Trophoblast cell (in vitro differentiated cells and primary cell): ENCODE measurements around the gene OGA.

ENCODE experiments used
- DNase-seq, 2 donors: peaks; one replicate each; pipeline ENCODE4 v3.0.0-alpha.2; 2016
- H2AFZ ChIP-seq: 2 replicates; pipeline ENCODE4 v1.6.1; 2013; ENCODE audit warnings: low read length, moderate library complexity, mild to moderate bottlenecking; ENCODE audit not compliant: insufficient read depth, poor library complexity
- H2AK5ac ChIP-seq: 2 replicates; pipeline ENCODE4 v1.6.1; 2013; ENCODE audit warnings: mild to moderate bottlenecking, low read length
- H2BK120ac ChIP-seq: 2 replicates; pipeline ENCODE4 v1.6.1; 2013; ENCODE audit warnings: low read length, mild to moderate bottlenecking, moderate library complexity; ENCODE audit not compliant: insufficient read depth, poor library complexity
- H2BK12ac ChIP-seq: 2 replicates; pipeline ENCODE4 v1.6.1; 2013; ENCODE audit warnings: mild to moderate bottlenecking, low read length, moderate library complexity
- H2BK5ac ChIP-seq: 2 replicates; pipeline ENCODE4 v1.6.1; 2013; ENCODE audit warnings: low read length, low read depth, moderate library complexity, mild to moderate bottlenecking; ENCODE audit not compliant: poor library complexity
- H3K14ac ChIP-seq: 2 replicates; pipeline ENCODE4 v1.6.1; 2013; ENCODE audit warnings: mild to moderate bottlenecking, low read length
- H3K18ac ChIP-seq: 2 replicates; pipeline ENCODE4 v1.6.1; 2013; ENCODE audit warnings: mild to moderate bottlenecking, low read length
- H3K23ac ChIP-seq: 2 replicates; pipeline ENCODE4 v1.6.1; 2013; ENCODE audit warnings: low read length
- H3K27ac ChIP-seq: 2 replicates; pipeline ENCODE4 v1.5.1; 2013; ENCODE audit warnings: low read depth, mild to moderate bottlenecking, inconsistent platforms, low read length, moderate library complexity
- H3K27me3 ChIP-seq: 2 replicates; pipeline ENCODE4 v1.6.1; 2013; ENCODE audit warnings: inconsistent platforms, mild to moderate bottlenecking, low read length, moderate library complexity; ENCODE audit not compliant: insufficient read depth
- H3K36me3 ChIP-seq, 2 experiments: 1 replicate in 1 of 2; 2 replicates in 1 of 2; pipeline ENCODE4 v1.6.1; 2013; ENCODE audit warnings: low read length in 2 of 2, mild to moderate bottlenecking in 2 of 2, moderate library complexity in 1 of 2; ENCODE audit not compliant: insufficient read depth in 2 of 2, control insufficient read depth in 1 of 2
- H3K4ac ChIP-seq: 2 replicates; pipeline ENCODE4 v1.6.1; 2013; ENCODE audit warnings: low read depth, mild to moderate bottlenecking, low read length, moderate library complexity
- H3K4me1 ChIP-seq, 2 experiments: 1 replicate in 1 of 2; 2 replicates in 1 of 2; pipeline ENCODE4 v1.6.1; 2013; ENCODE audit warnings: low read length in 2 of 2, mild to moderate bottlenecking in 2 of 2, moderate library complexity in 1 of 2; ENCODE audit not compliant: insufficient read depth in 2 of 2, control insufficient read depth in 1 of 2
- H3K4me2 ChIP-seq: 2 replicates; pipeline ENCODE4 v1.6.1; 2013; ENCODE audit warnings: inconsistent platforms, mild to moderate bottlenecking, low read length, moderate library complexity
- H3K4me3 ChIP-seq: 2 replicates; pipeline ENCODE4 v1.5.1; 2013; ENCODE audit warnings: mild to moderate bottlenecking, low read depth, low read length, inconsistent platforms
- H3K79me1 ChIP-seq: one replicate; pipeline ENCODE4 v1.6.1; 2013; ENCODE audit warnings: low read length
- H3K79me2 ChIP-seq: 2 replicates; pipeline ENCODE4 v1.6.1; 2013; ENCODE audit warnings: low read length, mild to moderate bottlenecking; ENCODE audit not compliant: control insufficient read depth, insufficient read depth, poor library complexity
- H3K9ac ChIP-seq: 2 replicates; pipeline ENCODE4 v1.6.1; 2013; ENCODE audit warnings: mild to moderate bottlenecking, low read length
- H3K9me3 ChIP-seq: 2 replicates; pipeline ENCODE4 v1.6.1; 2013; ENCODE audit warnings: low read depth, mild to moderate bottlenecking, control low read depth, inconsistent platforms, low read length; ENCODE audit not compliant: insufficient read depth
- H4K12ac ChIP-seq: 2 replicates; pipeline ENCODE4 v1.6.1; 2013; ENCODE audit warnings: low read depth, mild to moderate bottlenecking, low read length, moderate library complexity
- H4K8ac ChIP-seq: 2 replicates; pipeline ENCODE4 v1.6.1; 2013; ENCODE audit warnings: low read depth, mild to moderate bottlenecking, low read length, moderate library complexity
- H4K91ac ChIP-seq: one replicate; pipeline ENCODE4 v1.6.1; 2013; ENCODE audit warnings: low read depth, mild to moderate bottlenecking, low read length, moderate library complexity
- WGBS: extraction: QIAGEN DNeasy Blood & Tissue Kit; methylation state at CpG from one replicate; pipeline ENCODE4 v1.1.7; 2013; ENCODE audit warnings: missing lambda C conversion rate; ENCODE audit not compliant: insufficient read length, insufficient coverage; ENCODE audit errors: extremely low coverage; 5-methylcytosine and 5-hydroxymethylcytosine counted together

Gene OGA

DNA sequence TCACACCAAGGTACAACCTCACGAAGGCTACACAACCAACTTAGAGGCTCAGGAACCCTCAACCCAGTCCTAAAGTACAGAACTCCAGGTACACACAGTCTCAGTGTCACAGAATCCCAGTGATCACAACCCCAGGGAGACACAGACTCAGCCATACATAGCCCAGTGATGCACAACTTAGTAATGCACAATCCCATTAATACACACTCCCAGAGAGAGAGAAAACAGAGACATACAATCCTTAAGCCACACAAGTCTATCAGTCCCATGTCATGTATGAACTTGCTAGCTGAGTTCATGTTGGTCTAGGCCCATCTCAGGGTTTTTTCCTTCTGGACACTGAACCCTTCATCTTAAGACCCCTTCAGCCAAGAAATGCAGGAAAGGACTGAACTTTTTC lies 20.8 kb upstream of the OGA start:
- H2AFZ ChIP-seq = no peak overlapping the region
- no peak overlapping the region for H3K4me2 ChIP-seq
- no peak overlapping the region for H2BK5ac ChIP-seq
- H3K4ac ChIP-seq = no peak overlapping the region
- WGBS = no CpG with 5 or more reads among the region's 1 CpG
- H4K8ac ChIP-seq = no peak overlapping the region
- peaks cover 6% of the 10 kb centered on the region for H3K27me3 ChIP-seq
- H3K4me1 ChIP-seq = peaks cover 3 to 6% of the 10 kb centered on the region in 2 experiments
- H3K14ac ChIP-seq = no peak overlapping the region
- H3K9me3 ChIP-seq = peaks cover 3% of the 10 kb centered on the region
- no peak overlapping the region for H2BK120ac ChIP-seq
- H3K79me1 ChIP-seq = no peaks in the 10 kb centered on the region
- no peaks in the 10 kb centered on the region for H3K79me2 ChIP-seq
- H4K12ac ChIP-seq = no peak overlapping the region
- H4K91ac ChIP-seq = no peak overlapping the region
- DNase-seq = no peak
- H3K36me3 ChIP-seq = no peaks in the 10 kb centered on the region
- H2AK5ac ChIP-seq = no peak overlapping the region
- H2BK12ac ChIP-seq = no peak overlapping the region
- H3K23ac ChIP-seq = no peak overlapping the region
- no peak overlapping the region for H3K27ac ChIP-seq
- H3K9ac ChIP-seq = no peak overlapping the region
- H3K4me3 ChIP-seq = no peak overlapping the region
- no peak overlapping the region for H3K18ac ChIP-seq

DNA sequence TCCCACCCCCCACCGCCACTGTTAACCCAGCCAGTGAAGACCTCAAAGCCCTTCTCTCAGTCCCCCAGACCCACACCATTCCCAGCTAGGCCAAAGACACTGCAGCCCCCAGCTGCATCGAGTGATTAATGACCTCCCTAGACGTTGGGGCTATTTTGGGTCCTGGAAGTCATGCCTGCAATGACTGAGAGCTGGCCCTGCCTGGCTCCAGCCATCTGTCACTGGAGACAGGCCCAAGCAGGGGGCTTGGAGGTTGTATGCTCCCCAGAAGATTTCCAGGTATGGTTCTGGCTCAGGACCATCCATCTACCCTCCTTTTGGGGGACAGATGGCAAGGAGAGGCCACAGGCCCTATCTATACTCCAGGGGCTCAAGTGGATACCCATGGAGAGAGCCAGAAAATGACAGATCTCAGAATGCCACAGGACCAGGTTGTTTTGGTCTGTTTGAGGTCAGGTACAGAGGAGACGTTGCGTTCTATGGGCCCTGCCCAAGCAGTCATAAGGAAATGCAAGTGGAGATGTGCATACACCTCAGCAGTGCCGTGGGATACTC lies 20.2 kb upstream of the OGA start:
- H3K9ac ChIP-seq = no peak overlapping the region
- DNase-seq = no peak
- H3K4me1 ChIP-seq = peaks cover 3 to 4% of the 10 kb centered on the region in 2 experiments
- H2BK5ac ChIP-seq = no peak overlapping the region
- no peak overlapping the region for H4K8ac ChIP-seq
- H3K36me3 ChIP-seq = no peaks in the 10 kb centered on the region
- H3K18ac ChIP-seq = no peak overlapping the region
- no peak overlapping the region for H3K23ac ChIP-seq
- H3K4me3 ChIP-seq = no peak overlapping the region
- no peak overlapping the region for H2AFZ ChIP-seq
- H3K79me2 ChIP-seq = no peaks in the 10 kb centered on the region
- WGBS = no CpG with 5 or more reads among the region's 6 CpGs
- H2AK5ac ChIP-seq = no peak overlapping the region
- peaks cover 6% of the 10 kb centered on the region for H3K27me3 ChIP-seq
- H3K4me2 ChIP-seq = no peak overlapping the region
- no peak overlapping the region for H4K91ac ChIP-seq
- peaks cover 3% of the 10 kb centered on the region for H3K9me3 ChIP-seq
- no peak overlapping the region for H4K12ac ChIP-seq
- H2BK120ac ChIP-seq = no peak overlapping the region
- no peak overlapping the region for H3K14ac ChIP-seq
- H3K27ac ChIP-seq = no peak overlapping the region
- no peaks in the 10 kb centered on the region for H3K79me1 ChIP-seq
- no peak overlapping the region for H3K4ac ChIP-seq
- H2BK12ac ChIP-seq = no peak overlapping the region

DNA sequence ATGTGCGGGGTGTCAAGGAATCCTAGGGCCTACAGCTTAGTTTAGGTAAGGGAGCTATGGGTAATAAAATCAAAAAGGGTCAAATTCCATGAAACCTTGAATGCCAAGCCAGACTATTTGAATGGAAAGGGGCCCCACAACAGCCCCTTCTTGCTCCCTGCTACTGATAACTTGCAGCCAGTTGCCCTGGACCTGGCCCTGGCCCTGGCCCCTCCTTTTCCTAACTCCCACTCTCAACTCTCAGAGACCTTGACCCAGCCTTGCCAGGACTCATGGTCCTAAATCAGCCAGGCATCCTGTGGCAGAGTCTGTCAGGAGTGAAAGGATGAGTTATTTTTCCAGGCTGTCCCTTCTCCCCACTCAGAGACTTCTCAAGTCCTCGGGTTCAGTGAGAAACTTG lies 19.5 kb upstream of the OGA start:
- WGBS = no CpG with 5 or more reads among the region's 2 CpGs
- H3K9ac ChIP-seq = no peak overlapping the region
- peaks cover 3% of the 10 kb centered on the region for H3K9me3 ChIP-seq
- no peak overlapping the region for H3K18ac ChIP-seq
- H2BK5ac ChIP-seq = no peak overlapping the region
- peaks cover 2% of the 10 kb centered on the region for H3K27me3 ChIP-seq
- H3K4me1 ChIP-seq = peaks cover 3 to 4% of the 10 kb centered on the region in 2 experiments
- no peak for DNase-seq
- H4K91ac ChIP-seq = no peak overlapping the region
- no peak overlapping the region for H2BK120ac ChIP-seq
- H4K12ac ChIP-seq = no peak overlapping the region
- no peaks in the 10 kb centered on the region for H3K79me2 ChIP-seq
- H3K36me3 ChIP-seq = no peaks in the 10 kb centered on the region
- H4K8ac ChIP-seq = no peak overlapping the region
- H3K79me1 ChIP-seq = no peaks in the 10 kb centered on the region
- no peak overlapping the region for H3K4me2 ChIP-seq
- H3K4ac ChIP-seq = no peak overlapping the region
- H3K14ac ChIP-seq = no peak overlapping the region
- no peak overlapping the region for H2AFZ ChIP-seq
- H2AK5ac ChIP-seq = no peak overlapping the region
- H3K23ac ChIP-seq = no peak overlapping the region
- no peak overlapping the region for H2BK12ac ChIP-seq
- no peak overlapping the region for H3K27ac ChIP-seq
- H3K4me3 ChIP-seq = no peak overlapping the region

DNA sequence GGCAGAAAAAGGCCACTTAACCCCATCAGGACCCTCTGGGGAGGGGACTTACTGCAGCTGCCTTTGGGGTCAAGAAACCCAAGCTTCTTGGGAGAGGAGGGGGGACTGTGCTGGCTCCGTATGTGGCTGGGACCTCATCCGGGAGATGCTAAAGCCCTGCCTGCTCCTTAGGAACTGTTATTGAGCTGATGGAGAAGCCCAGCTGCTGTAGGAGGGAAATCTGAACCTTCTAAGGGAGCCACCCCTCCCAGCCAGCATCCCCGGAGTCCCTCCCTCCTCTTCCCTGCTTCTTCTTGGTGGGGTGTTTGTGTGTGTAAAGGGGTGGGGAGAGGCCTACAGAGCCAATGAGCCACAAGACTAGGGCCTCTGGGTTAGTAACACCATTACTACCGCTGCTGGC lies 17.1 kb upstream of the OGA start:
- no peak overlapping the region for H4K12ac ChIP-seq
- no peak overlapping the region for H3K4ac ChIP-seq
- H3K79me1 ChIP-seq = peaks cover 2% of the 10 kb centered on the region
- no peak overlapping the region for H3K23ac ChIP-seq
- no peak overlapping the region for H3K4me3 ChIP-seq
- WGBS = no CpG with 5 or more reads among the region's 4 CpGs
- no peak overlapping the region for H4K8ac ChIP-seq
- H2BK5ac ChIP-seq = no peak overlapping the region
- H3K36me3 ChIP-seq = no peaks in the 10 kb centered on the region
- peaks cover 6 to 10% of the 10 kb centered on the region in 2 experiments for H3K4me1 ChIP-seq
- no peak for DNase-seq
- no peak overlapping the region for H2AK5ac ChIP-seq
- no peak overlapping the region for H3K27ac ChIP-seq
- H2AFZ ChIP-seq = no peak overlapping the region
- no peaks in the 10 kb centered on the region for H3K27me3 ChIP-seq
- H3K4me2 ChIP-seq = no peak overlapping the region
- H3K79me2 ChIP-seq = no peaks in the 10 kb centered on the region
- H4K91ac ChIP-seq = no peak overlapping the region
- H3K9ac ChIP-seq = no peak overlapping the region
- no peak overlapping the region for H2BK12ac ChIP-seq
- H3K9me3 ChIP-seq = peaks cover 6% of the 10 kb centered on the region
- no peak overlapping the region for H3K14ac ChIP-seq
- no peak overlapping the region for H2BK120ac ChIP-seq
- no peak overlapping the region for H3K18ac ChIP-seq
